ENCODE measurements around the gene KCNS1. TPM values are rescaled to one million over a fixed set of nuclear protein-coding genes. Genes with fewer than 3 reads are reported as not detected.

The KCNS1 gene
- total RNA-seq, 1 experiment from 2014 or later: not detected

- ChIA-PET POLR2A (ENCODE audit: low non-redundant PET) (no interaction called here), CTCF (no interaction called here)
- Histone ChIP-seq H3K4me1 (ENCODE audit: insufficient read depth, low read length, poor library complexity, severe bottlenecking) (no peaks in the 10 kb centered on the region), H3K27ac (ENCODE audit: low read depth, low read length, poor library complexity, severe bottlenecking) (no peak overlapping the region), H3K36me3 (ENCODE audit: insufficient read depth, low read length, poor library complexity, severe bottlenecking) (no peaks in the 10 kb centered on the region), H3K4me3 (ENCODE audit: low read depth, low read length, poor library complexity, severe bottlenecking) (no peak overlapping the region), H3K27me3 (replicated peaks; ENCODE audit: insufficient read depth, low read depth, low read length, poor library complexity) (no peaks in the 10 kb centered on the region), H3K9me3 (ENCODE audit: low read depth, low read length, poor library complexity, severe bottlenecking) (no peaks in the 10 kb centered on the region)
- intact Hi-C loops (cut with micrococcal nuclease; ENCODE audit: unreplicated experiment): loop anchor here (5.0 kb wide), 1 partner anchor 81 kb away; no protein-coding TSS in a partner anchor
- TF ChIP-seq CTCF (conservative IDR thresholded peaks at IDR 0.05; ENCODE audit: low read depth, low read length) (no peak), EZH2 (IDR thresholded peaks at IDR 0.05; ENCODE audit: borderline replicate concordance, low read depth, low read length, poor library complexity, severe bottlenecking) (no peak)
- DNase-seq (ENCODE audit: low spot score): no peak
- BruUV-seq (replicated peaks): no TSS peak
Observed at GRCh38 chr20:45092898-45093297, 8.0 kb downstream of the KCNS1 start.

- ChIA-PET CTCF (interaction anchor here (0.5 kb wide), 1 partner anchor 14 kb away, joined by 3 read pairs; no protein-coding TSS in a partner anchor), POLR2A (ENCODE audit: low non-redundant PET) (no interaction called here)
- Histone ChIP-seq H3K36me3 (ENCODE audit: insufficient read depth, low read length, poor library complexity, severe bottlenecking) (no peaks in the 10 kb centered on the region), H3K9me3 (ENCODE audit: low read depth, low read length, poor library complexity, severe bottlenecking) (no peaks in the 10 kb centered on the region), H3K4me3 (ENCODE audit: low read depth, low read length, poor library complexity, severe bottlenecking) (no peak overlapping the region), H3K27ac (ENCODE audit: low read depth, low read length, poor library complexity, severe bottlenecking) (no peak overlapping the region), H3K4me1 (ENCODE audit: insufficient read depth, low read length, poor library complexity, severe bottlenecking) (no peaks in the 10 kb centered on the region), H3K27me3 (replicated peaks; ENCODE audit: insufficient read depth, low read depth, low read length, poor library complexity) (no peaks in the 10 kb centered on the region)
- intact Hi-C loops (cut with micrococcal nuclease; ENCODE audit: unreplicated experiment): loop anchor here (5.0 kb wide), 1 partner anchor 79 kb away; no protein-coding TSS in a partner anchor
- BruUV-seq (replicated peaks): no TSS peak
- DNase-seq (ENCODE audit: low spot score): no peak
- TF ChIP-seq CTCF (conservative IDR thresholded peaks at IDR 0.05; ENCODE audit: low read depth, low read length) (no peak), EZH2 (IDR thresholded peaks at IDR 0.05; ENCODE audit: borderline replicate concordance, low read depth, low read length, poor library complexity, severe bottlenecking) (no peak)
Observed at GRCh38 chr20:45091366-45091765, 9.6 kb downstream of the KCNS1 start.

- no TSS peak for BruUV-seq (replicated peaks)
- DNase-seq (ENCODE audit: low spot score): no peak
- ChIA-PET POLR2A (ENCODE audit: low non-redundant PET) (no interaction called here), CTCF (no interaction called here)
- TF ChIP-seq EZH2 (IDR thresholded peaks at IDR 0.05; ENCODE audit: borderline replicate concordance, low read depth, low read length, poor library complexity, severe bottlenecking) (no peak), CTCF (conservative IDR thresholded peaks at IDR 0.05; ENCODE audit: low read depth, low read length) (no peak)
- intact Hi-C loops (cut with micrococcal nuclease; ENCODE audit: unreplicated experiment): loop anchor here (5.0 kb wide), 1 partner anchor 78 kb away; no protein-coding TSS in a partner anchor
- H3K36me3 ChIP-seq (ENCODE audit: insufficient read depth, low read length, poor library complexity, severe bottlenecking): no peaks in the 10 kb centered on the region
- no peak overlapping the region for H3K27ac ChIP-seq (ENCODE audit: low read depth, low read length, poor library complexity, severe bottlenecking)
- H3K4me3 ChIP-seq (ENCODE audit: low read depth, low read length, poor library complexity, severe bottlenecking): no peak overlapping the region
- H3K9me3 ChIP-seq (ENCODE audit: low read depth, low read length, poor library complexity, severe bottlenecking): no peaks in the 10 kb centered on the region
- no peaks in the 10 kb centered on the region for H3K4me1 ChIP-seq (ENCODE audit: insufficient read depth, low read length, poor library complexity, severe bottlenecking)
- H3K27me3 ChIP-seq (replicated peaks; ENCODE audit: insufficient read depth, low read depth, low read length, poor library complexity): no peaks in the 10 kb centered on the region
Observed at GRCh38 chr20:45090481-45090880, 10.4 kb downstream of the KCNS1 start.
